ENCODE results near the gene ITGAV.
"Not testable (repeated sequence)": the region's sequence is repeated elsewhere in the genome, so short reads cannot be mapped to it uniquely, and the experiment has no call there.

Gene ITGAV

DNA sequence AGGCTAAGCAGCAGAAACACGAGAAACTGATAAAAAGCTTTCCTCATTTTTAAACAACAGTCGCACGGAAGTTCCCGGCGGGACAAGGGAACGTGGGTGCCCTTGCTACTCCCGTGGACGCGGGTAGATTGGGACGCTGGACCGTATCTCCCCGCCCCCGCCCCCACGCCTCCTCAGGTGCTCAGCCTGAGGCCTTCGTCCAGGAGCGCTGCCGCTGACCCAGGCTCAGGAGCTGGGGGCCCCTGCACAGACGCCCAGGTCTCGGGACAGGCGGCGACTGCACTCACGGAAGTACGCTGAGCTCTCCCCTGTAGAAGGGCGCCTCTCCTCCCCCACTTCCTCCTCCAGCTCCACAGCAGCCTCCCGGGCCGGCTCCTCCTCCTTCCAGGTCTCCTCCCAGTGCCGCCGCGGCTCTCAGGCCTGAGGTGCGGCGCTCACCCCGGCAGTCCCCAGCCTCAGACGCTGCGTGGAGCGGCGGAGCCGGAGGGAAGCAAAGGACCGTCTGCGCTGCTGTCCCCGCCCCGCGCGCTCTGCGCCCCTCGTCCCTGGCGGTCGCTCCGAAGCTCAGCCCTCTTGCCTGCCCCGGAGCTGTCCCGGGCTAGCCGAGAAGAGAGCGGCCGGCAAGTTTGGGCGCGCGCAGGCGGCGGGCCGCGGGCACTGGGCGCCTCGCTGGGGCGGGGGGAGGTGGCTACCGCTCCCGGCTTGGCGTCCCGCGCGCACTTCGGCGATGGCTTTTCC is at the start of gene ITGAV:
Gene ITGAV (plus strand): TSS at position 445 of the 738 bp plus-strand sequence. CDS start 283 bp downstream, at position 728.
- peak; percentile 93 for DNase-seq (ENCODE audit: low spot score)

DNA sequence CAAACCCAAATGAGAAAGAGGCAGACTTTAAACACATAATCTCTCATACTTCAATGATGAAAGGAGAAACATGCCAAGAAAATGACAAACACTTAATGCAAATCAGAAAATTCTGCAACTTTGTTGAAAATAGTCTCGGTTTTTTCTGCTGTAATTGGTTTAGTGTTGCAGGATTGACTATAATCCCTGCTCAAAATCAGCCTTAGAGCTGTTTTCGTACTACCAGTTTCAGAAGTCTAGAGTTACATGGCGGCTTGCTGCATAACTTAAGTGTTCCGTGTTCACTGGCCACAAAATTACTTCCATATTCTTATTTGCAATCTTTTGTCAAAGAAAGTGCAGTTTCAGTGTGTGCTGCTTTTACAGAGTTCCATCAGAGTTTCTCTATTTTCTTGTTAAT is 48.9 kb upstream of the ITGAV start:
- DNase-seq (ENCODE audit: low spot score): no peak

DNA sequence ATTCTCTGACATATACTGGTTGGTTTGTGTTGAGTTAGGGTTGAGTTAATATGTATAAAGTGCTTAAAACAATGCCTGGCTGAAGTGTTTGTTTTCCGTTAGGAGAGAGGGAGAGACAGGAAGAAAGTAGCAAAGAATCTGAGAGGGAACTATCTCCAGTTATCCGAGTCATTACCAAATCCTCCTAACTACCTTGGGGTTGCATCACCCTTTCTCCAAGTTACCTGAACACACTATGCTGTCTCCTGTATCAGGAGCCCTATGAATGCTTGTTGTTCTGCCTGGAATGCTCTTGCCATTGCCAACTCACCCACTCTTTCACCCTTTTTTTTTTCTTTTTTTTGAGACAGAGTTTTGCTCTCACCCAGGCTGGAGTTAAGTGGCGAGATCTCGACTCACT is 47.9 kb upstream of the ITGAV start:
- no peak for DNase-seq (ENCODE audit: low spot score)

DNA sequence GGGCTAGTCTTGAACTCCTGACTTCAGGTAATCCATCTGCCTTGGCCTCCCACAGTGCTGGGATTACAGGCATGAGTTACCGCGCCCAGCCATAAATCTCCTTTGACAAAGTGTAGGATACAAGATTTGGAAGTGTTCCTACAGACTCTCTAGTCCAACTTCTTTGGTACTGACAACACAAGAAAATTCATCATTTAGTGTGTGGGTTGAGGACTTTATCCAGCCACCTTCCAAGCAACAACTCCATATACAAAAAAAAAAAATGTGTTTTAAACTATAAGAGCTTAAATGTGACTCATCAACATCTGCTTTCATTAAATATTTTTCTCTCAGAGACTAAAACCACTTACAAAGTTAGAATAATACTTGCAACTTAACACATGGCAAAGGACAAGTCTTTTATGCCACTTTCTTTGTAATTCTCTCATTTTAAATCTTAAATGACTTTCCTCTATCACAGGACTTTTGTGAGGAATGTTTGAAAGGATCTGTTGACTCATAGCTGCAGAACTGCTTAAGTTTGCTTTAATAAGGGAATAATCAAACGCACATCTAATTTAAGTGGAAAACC is 46.2 kb upstream of the ITGAV start:
- no peak for DNase-seq (ENCODE audit: low spot score)

DNA sequence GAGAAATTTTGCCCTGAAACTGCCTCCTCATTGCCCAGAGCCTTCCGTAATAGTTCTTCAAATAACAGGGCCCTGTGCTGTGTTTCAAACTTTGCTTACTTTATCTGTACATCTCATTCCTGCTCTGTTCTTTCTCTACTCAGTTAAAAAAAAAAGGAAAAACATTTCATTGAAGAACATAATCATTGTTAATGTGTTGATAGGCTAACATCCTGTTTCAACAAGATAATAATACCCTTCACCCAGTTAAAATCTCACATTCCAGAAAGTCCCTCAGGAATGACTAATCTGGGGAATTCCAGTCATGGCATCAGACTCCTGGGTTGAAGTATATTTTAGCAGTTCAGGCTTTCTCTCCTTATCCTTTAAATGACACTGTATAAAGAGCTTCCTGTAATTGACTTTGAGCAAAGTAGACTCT is 45.6 kb upstream of the ITGAV start:
- DNase-seq (ENCODE audit: low spot score): no peak

DNA sequence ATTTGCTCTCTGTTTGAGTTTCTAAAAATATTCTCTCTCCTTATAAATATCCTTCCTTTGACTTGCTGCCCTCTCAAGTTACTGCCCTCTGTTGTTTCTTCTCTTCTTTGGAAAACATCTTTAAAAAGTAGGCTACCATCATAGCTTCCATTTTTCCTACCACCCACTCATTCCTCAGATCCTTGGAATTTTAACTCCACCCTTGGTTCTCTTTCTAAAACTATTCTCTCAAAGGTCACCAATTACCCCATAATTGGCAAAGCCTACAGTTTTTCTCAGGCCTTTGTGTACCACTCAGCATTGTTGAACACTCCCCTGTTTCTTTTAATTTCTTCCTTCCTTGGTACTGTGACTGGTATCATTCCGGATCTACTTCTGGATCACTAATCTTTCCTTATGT is 43.0 kb upstream of the ITGAV start:
- no peak for DNase-seq (ENCODE audit: low spot score)

DNA sequence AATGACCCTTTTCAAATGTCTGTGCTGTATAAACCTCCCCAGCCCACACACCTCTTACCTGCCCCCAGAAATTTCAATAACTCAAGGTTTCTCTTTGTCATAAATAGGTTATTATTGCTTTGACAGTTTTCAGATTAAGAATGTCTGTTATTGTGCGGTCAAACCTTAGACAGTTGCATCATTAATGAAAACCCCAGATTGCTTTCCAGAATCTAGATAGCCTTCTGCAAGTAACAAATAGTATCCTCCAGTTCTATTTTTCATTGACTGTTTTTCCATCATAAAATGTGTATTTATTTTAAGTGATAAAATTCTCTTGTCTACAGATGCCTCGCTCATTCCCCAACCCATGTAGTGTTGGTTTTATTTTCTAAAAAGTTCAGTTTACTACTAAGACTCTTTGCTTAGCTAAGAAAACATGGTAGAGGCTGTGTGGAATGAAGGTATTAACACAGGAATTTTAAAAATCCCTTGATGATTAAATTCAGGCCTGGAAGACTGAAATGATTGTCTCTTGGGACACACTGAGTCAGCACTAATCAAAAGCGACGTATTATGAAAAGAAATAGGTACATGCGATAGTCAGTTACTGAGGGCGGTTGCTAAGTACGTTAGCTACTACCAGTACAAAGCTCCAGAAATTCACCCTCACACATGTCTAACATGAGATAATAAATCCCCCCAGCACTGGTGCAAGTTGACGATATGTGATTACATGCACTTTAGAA is 38.4 kb upstream of the ITGAV start:
- no peak for DNase-seq (ENCODE audit: low spot score)

DNA sequence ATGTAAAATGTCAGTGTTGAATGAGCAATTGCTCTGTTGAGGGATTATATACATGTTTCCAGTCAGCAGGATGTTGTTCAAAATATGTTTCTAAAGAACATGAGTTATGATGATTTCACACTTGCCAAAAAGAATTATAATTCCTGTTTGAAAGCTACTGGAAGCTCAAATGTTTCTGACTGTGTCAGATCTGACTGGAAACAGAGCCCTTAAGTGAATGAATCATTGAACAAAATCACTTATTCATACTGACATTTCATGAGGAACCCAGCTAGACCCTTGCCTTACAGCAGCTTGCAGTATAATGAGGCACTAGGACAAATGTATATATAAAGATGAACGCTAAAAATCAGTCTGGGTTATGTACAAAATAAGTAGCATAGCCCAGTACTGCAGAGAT is 35.4 kb upstream of the ITGAV start:
- no peak for DNase-seq (ENCODE audit: low spot score)

DNA sequence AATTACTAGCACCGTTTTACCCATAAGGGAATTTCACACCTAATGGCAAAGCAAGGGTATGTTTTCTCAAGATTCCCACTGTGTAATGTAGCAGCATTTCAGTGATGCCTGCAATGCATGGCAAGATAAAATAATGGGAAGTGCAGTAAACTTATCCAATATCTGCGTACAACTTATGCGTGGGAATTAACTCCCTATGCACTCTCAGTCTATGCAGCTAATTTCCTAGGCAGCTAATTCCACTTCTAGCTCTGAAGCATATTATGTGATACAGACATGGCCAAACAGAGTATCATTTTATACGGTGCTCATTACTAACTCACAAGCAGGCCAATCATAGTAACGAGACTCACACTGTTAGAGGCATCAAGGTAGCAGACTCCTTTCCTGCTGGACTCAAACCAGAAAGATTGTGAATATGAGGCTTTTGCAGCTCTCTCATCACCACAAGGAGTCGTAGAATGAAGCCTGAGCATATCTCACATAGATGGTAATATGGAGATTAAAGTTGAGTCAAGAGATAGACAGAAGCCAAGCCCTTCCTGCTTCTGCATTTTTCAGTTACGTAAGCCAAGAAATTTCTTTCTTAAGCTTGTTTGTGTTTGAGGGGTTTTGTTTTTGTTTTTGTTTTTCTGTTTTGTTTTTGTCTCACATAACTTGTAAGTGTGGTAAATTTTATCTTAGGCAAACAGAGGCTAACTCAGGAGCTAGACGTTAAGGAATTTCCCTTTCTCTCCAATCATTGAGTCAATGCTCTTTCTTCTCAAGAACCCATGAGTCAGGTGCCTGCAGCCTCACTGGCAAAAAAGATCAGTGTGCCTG is 34.8 kb upstream of the ITGAV start:
- DNase-seq (ENCODE audit: low spot score): no peak

DNA sequence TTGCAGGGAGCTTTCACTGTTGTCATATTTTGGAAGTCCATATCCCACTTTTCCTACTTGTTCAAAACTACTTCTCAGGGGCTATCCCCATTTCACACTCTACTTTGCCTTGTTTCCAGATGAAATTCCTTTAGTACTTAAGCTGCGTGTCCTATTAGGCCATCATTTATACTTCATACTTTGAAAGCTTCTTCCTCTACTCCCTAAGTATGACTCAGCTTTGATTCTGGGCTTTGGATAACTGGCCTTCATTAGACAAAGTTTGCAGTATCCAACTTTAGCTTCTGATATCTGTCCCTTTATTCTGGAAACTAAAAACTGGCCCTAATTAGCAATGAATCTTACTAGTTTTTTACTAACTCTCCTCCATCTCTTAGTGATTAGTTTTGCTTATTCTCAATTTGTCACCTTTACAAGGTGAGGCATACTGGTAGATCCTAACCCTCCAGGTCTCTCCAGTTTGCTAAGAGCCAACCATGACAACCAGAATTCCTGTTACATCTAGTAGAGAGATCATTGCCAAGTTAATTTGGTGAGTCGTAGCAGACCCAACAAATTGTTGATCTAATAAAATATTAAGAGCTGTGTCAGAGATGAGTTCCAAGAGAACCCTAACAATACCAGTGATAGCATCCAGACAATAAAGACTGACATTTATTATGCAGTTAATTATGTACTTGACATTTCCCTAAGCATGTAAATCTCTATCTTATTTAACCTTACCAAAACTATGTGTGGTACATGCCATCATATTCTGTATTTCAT is 31.2 kb upstream of the ITGAV start:
- no peak for DNase-seq (ENCODE audit: low spot score)

DNA sequence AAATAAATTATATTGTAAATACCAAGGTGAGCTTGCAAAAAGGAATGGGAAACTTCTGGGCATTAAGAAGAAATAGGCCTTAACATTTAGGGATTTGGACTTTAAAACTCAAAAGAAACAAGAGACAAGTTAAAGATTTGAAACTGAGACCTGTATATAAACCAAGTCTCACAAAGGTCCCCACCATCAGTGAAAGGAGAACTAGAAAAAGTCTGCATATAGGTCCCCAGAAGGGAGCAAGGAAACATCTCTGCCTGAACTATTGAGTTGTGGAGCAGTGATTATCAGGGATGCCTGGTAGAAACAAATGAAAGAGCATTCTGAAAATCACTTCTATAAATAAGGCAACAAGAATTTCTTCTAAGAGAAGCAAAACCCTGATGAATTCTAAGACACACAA is 30.5 kb upstream of the ITGAV start:
- DNase-seq (ENCODE audit: low spot score): no peak

DNA sequence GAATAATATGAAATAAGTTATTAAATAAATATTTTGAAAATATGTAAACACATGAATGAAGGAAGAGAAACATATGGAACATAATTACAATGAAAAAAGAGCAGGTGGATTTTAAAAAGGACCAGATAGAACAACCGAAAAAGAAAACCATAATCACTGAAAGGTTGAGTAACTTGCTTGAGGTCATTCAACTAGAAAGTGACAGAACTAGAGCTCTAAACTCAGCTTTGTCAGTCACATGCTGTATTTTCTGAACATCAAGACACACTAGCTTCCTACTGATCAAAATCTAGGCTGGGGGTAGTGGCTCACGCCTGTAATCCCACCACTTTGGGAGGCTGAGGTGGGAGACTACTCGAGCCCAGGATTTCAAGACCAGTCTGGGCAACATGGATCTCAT is 30.0 kb upstream of the ITGAV start:
- no peak for DNase-seq (ENCODE audit: low spot score)

DNA sequence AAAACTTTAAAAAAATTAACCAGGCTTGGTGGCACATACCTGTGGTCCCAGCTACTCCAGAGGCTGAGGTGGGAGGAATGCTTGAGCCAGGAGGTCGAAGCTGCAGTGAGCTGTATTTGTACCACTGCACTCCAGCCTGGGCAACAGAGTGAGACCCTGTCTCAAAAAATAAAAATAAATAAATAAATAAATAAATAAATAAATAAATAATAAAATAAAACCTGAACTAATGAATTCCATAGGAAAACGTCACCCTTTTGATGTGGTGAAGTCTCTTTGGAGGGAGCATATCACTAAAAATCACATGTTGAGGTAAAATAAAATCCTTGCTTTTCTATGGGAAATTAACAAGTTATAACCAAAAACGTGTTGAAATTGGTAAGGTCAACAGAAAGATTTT is 29.6 kb upstream of the ITGAV start:
- no peak for DNase-seq (ENCODE audit: low spot score)

DNA sequence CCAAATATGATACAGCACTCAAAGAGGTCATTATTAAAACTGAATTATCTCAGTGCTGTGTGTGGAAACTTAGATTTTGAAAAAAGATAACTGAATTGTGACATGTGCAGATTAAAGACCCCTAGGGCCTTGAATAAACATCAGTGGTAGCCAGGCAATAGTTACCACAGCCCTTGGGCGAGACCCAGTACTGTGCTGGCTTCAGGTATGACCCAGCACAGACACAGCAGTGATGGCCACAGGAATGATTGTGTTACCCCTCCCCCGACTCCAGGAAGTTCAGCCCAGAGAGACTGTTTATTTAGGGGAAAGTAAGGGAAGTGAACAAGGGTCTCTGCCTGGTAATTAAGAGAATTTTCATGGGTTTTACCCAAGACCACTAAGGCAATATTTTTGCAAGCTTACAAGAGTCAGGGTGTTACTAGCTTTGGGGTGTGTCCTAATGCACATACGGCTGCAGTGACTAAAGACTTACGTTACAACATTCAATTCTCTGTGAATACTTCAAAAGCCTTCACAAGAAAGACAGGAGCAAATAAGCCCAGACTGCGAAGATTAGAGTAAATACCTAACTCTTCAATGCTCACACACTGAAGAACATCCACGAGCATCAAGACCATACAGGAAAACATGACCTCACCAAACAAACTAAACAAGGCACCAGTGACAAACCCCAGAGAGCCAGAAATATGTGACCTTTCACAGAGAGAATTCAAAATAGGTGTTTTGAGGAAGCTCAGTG is 28.2 kb upstream of the ITGAV start:
- no peak for DNase-seq (ENCODE audit: low spot score)

DNA sequence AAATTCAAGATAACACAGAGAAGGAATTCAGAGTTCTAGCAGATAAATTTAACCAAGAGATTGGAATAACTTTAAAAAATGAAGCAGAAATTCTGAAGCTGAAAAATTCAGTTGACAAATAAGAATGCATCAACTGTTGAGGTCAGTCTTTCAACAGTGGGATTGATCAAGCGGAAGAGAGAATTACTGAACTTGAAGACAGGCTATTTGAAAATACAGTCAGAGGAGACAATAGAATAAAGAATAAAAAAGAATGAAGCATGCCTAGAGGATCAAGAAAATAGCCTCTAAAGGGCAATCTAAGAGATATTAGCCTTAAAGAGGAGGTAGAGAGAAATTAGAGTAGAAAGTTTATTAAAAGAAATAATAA is 27.7 kb upstream of the ITGAV start:
- no peak for DNase-seq (ENCODE audit: low spot score)

DNA sequence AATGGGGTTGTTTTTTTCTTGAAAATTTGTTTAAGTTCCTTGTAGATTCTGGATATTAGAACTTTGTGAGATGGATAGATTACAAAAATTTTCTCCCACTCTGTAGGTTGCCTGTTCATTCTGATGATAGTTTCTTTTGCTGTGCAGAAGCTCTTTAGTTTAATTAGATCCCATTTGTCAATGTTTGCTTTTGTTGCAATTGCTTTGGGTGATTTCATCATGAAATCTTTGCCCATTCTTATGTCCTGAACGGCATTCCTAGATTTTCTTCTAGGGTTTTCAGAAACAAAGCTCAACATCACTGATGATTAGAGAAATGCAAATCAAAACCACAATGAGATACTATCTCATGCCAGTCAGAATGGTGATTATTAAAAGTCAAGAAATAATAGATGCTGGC is 21.3 kb upstream of the ITGAV start:
- not testable (repeated sequence) for DNase-seq (ENCODE audit: low spot score)

DNA sequence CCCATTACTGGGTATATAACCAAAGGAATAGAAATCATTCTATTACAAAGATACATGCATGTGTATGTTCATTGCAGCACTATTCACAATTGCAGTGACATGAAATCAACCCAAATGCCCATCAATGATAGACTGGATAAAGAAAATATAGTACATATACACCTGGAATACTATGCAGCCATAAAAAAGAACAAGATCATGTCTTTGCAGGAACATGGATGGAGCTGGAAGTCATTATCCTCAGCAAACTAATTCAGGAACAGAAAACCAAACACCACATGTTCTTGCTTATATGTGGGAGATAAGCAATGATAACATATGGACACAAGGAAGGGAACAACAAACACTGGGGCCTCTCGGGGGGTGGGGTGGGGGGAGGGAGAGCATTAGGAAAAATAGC is 20.7 kb upstream of the ITGAV start:
- DNase-seq (ENCODE audit: low spot score): not testable (repeated sequence)

DNA sequence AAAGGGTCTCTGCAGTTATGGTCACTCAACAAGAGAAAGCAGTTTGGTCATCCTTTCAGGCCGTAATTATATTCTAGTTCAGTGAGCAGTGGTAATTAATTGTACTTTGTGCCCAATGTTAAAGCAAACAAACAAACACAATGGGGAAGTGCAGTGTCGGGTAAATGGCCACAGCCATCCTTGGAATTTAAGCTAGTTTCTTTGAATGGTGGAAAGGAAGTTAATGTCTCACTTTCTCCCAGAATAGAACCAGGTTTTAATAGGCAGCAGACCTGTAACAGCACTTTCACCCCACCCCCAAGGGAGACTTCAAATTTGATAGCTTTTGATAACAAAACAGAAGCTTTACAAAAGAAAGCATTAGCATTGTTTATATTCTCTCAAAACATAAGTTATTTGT is 20.0 kb upstream of the ITGAV start:
- no peak for DNase-seq (ENCODE audit: low spot score)

DNA sequence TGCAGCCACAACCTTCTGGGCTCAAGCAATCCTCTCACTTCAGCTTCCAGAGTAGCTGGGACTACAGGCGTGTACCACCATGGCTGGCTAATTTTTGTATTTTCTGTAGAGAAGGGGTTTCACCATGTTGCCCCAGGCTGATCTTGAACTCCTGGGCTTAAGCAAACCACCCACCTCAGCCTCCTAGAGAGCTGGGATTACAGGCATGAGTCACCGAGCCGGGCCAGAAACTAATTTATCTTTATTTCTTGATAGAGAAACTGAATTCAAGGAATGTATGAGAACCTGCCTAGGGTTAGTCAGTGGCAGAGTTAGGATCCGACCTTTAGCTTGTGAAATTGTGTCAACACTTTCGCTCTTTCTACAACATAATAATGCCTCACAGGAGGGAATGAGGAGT is 19.3 kb upstream of the ITGAV start:
- no peak for DNase-seq (ENCODE audit: low spot score)

DNA sequence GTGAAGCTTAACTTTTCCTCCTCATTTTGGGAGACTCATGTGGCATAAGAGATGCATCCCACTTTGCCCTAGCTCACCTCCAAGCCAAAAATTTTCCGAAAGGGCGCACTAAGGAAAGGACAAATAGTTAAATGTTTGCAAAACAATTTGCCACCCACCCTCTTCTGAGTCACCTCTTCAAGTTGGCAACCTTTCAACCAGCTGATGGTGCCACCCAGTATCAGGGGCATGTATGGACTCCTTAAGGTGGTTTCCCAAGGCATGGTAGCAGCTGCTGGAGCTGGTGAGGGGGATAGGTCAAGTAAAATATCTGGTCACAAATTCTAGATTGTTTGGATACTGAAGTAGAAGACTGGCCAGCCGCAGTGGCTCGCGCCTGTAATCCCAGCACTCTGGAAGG is 17.2 kb upstream of the ITGAV start:
- no peak for DNase-seq (ENCODE audit: low spot score)

DNA sequence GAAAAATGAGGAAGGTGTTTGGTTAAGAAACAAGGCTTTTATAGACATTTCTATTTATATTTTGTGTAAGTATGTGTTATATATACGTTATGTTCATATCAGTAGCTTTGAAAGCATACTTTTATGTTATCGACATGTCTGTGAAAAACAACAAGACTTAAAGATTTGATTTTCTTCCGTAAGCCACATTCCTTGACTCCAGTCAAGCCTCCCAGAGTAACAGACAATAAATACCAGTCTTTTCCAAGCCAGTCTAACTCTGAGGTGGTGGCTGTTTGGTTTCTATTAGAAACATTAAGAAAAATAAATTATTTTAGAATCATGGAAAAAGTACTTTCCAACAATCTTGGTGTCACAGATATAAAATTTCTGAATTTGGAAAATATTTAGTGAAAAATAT is 16.3 kb upstream of the ITGAV start:
- DNase-seq (ENCODE audit: low spot score): no peak

Data from left forelimb (tissue), 1 donor.